Heart left ventricle (tissue), 13 donors: ENCODE results near the gene CNTNAP3.
"Not testable (repeated sequence)": the region's sequence is repeated elsewhere in the genome, so short reads cannot be mapped to it uniquely, and the experiment has no call there.

Experiments used
- POLR2A ChIP-seq, 2 donors: fragments of 450-650 bp; IDR thresholded peaks; one replicate each; pipeline ENCODE4 v1.6.1; 2017; ENCODE audit warnings: antibody characterized with exemption in 2 of 2, mild to moderate bottlenecking in 2 of 2, moderate library complexity in 2 of 2
- TF ChIP-seq, protein P1 (sequence below), 12 donors: fragments of 200-600 bp; sonication (generic) in 4 of 12; IDR thresholded peaks; one replicate each; pipeline versions ENCODE4 v1.5.0 to v1.8.0; 2018 to 2022; ENCODE audit warnings: antibody characterized with exemption in 12 of 12, mild to moderate bottlenecking in 5 of 12
- donor health status: ischemic (EF 13 %, LVEDD 7.1; RV severe dilation, severe dysfunction).
- donor health status: DM: no; HTN: yes; CAD: no.
- donor health status: DM: no; HTN: no; CAD: no.
- donor health status: ischemic (EF 25% LVEDD 6.9; RV normal size, moderate dysfunction).
- donor health status: ischemic (EF 25% LVEDD 5.7; RV mildly dilated, moderate dysfunction).
- donor health status: ischemic (EF 35%, LVEDD 5.7; RV mildly dilated, moderate dysfunction).
- donor health status: nonischemic (EF 11% LVEDD 7.7; RV severe dilation, severe dysfunction).
- donor health status: DM: yes; HTN: yes; CAD: no.
- donor health status: PGD.
- donor health status: ischemic (EF 29% LVEDD 5.4; RV normal size, mild dysfunction).
- donor health status: nonischemic (EF 23%, LVEDD 6.1; RV moderate dilation, normal function).

DNA sequence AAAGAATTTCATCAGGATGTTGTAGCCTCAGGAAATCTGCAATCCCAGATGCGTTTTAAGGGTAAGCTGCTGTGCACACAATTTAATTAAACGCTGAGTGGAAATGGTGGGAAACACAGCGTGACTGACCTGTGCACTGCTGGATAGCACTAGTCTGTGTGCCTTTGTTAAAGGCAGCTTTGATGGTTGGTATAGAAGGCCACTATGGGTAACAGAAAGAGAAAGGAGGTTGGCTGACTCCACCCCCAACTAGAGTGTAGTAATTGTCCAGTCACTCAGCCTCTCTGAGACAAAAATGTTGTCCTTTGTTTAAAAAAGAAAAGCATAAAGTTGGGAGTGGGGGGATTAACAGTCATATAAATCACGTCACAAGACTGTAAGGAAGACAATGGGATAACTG is 45.5 kb downstream of the CNTNAP3 start:
- TF ChIP-seq, protein P1, sequence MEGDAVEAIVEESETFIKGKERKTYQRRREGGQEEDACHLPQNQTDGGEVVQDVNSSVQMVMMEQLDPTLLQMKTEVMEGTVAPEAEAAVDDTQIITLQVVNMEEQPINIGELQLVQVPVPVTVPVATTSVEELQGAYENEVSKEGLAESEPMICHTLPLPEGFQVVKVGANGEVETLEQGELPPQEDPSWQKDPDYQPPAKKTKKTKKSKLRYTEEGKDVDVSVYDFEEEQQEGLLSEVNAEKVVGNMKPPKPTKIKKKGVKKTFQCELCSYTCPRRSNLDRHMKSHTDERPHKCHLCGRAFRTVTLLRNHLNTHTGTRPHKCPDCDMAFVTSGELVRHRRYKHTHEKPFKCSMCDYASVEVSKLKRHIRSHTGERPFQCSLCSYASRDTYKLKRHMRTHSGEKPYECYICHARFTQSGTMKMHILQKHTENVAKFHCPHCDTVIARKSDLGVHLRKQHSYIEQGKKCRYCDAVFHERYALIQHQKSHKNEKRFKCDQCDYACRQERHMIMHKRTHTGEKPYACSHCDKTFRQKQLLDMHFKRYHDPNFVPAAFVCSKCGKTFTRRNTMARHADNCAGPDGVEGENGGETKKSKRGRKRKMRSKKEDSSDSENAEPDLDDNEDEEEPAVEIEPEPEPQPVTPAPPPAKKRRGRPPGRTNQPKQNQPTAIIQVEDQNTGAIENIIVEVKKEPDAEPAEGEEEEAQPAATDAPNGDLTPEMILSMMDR (IDR thresholded peaks at IDR 0.05), result not testable (repeated sequence)
- not testable (repeated sequence) for TF ChIP-seq POLR2A (IDR thresholded peaks at IDR 0.05)
